Fibroblast of lung (primary cell): ENCODE data around the gene PCBP4. TPM values are rescaled to one million over a fixed set of nuclear protein-coding genes. Genes with fewer than 3 reads are reported as not detected.

Source experiments
- DNase-seq, 2 donors: peaks; one replicate each; pipeline versions ENCODE4 v3.0.0 to v3.0.0-alpha.2; 2010; ENCODE audit warnings: low read depth in 2 of 2
- H2AFZ ChIP-seq: 2 replicates; pipeline ENCODE4 v1.5.1; 2012; ENCODE audit warnings: low read length, control low read depth, inconsistent platforms
- H3K27ac ChIP-seq: 2 replicates; pipeline ENCODE4 v1.5.1; 2011; ENCODE audit warnings: low read length, control low read depth; ENCODE audit not compliant: insufficient read depth
- H3K27me3 ChIP-seq: 2 replicates; pipeline ENCODE4 v1.5.1; 2011; ENCODE audit warnings: mild to moderate bottlenecking, low read length; ENCODE audit not compliant: control insufficient read depth, insufficient read depth
- H3K36me3 ChIP-seq: 2 replicates; pipeline ENCODE4 v1.5.1; 2011; ENCODE audit warnings: low read length; ENCODE audit not compliant: control insufficient read depth, insufficient read depth
- H3K4me1 ChIP-seq: 2 replicates; pipeline ENCODE4 v1.5.1; 2011; ENCODE audit warnings: low read length; ENCODE audit not compliant: control insufficient read depth, insufficient read depth; ENCODE audit errors: extremely low read depth
- H3K4me2 ChIP-seq: 2 replicates; pipeline ENCODE4 v1.5.1; 2011; ENCODE audit warnings: low read length, control low read depth; ENCODE audit not compliant: insufficient read depth; ENCODE audit errors: extremely low read depth
- H3K4me3 ChIP-seq, 4 experiments: fragments of 200-600 bp in 1 of 4; sonication (generic) in 1 of 4; replicated peaks in 1 of 4; 2 replicates each; pipeline ENCODE4 v1.5.1; 2011 to 2016; ENCODE audit warnings: low read length in 4 of 4, low read depth in 3 of 4, mild to moderate bottlenecking in 3 of 4, control low read depth in 2 of 4, inconsistent platforms in 1 of 4, mixed read lengths in 1 of 4; ENCODE audit not compliant: insufficient read depth in 1 of 4; ENCODE audit errors: control extremely low read depth in 1 of 4
- H3K79me2 ChIP-seq: 2 replicates; pipeline ENCODE4 v1.5.1; 2012; ENCODE audit warnings: mild to moderate bottlenecking, low read length, inconsistent platforms; ENCODE audit not compliant: control insufficient read depth, insufficient read depth
- H3K9ac ChIP-seq: 2 replicates; pipeline ENCODE4 v1.5.1; 2011; ENCODE audit warnings: mild to moderate bottlenecking, low read length, control low read depth; ENCODE audit not compliant: insufficient read depth
- H3K9me3 ChIP-seq: 2 replicates; pipeline ENCODE4 v1.5.1; 2012; ENCODE audit warnings: low read depth, low read length; ENCODE audit not compliant: control insufficient read depth, insufficient read depth
- H4K20me1 ChIP-seq: 2 replicates; pipeline ENCODE4 v1.5.1; 2011; ENCODE audit warnings: low read length; ENCODE audit not compliant: control insufficient read depth, insufficient read depth; ENCODE audit errors: extremely low read depth
- CTCF ChIP-seq, 2 donors: IDR thresholded peaks in 1 of 2; conservative IDR thresholded peaks in 1 of 2; 1 replicate in 1 of 2; 2 replicates in 1 of 2; pipeline ENCODE4 v1.5.1; 2011 to 2012; ENCODE audit warnings: low read length in 2 of 2, control low read depth in 1 of 2, inconsistent platforms in 1 of 2, low read depth in 1 of 2, mild to moderate bottlenecking in 1 of 2
- EZH2 ChIP-seq: IDR thresholded peaks from 2 replicates; pipeline ENCODE4 v1.5.1; 2012; ENCODE audit warnings: low read length, control low read depth, mild to moderate bottlenecking; ENCODE audit errors: missing control alignments
- polyA minus RNA-seq: library from RNA; depleted of rRNA, polyadenylated mRNA; stranded (reverse); fragments of >200 nt; gene quantifications from 2 replicates; pipeline ENCODE4 v1.2.3, GENCODE V29; 2011; ENCODE audit warnings: low replicate concordance
- polyA plus RNA-seq, 2 donors: library from polyadenylated mRNA; depleted of rRNA in 1 of 2; stranded (reverse) in 1 of 2; unstranded in 1 of 2; fragments of >200 nt; gene quantifications; 2 replicates each; pipeline ENCODE4 v1.2.1, GENCODE V29; 2011 to 2012; ENCODE audit warnings: missing spikeins in 1 of 2
- total RNA-seq: library from RNA; depleted of rRNA; stranded (reverse); fragments of >200 nt; gene quantifications from 2 replicates; pipeline ENCODE4 v1.2.1, GENCODE V29; 2014

The PCBP4 gene
- 23.4 and 46.2 TPM in 2 replicates for total RNA-seq
- 40.2 and 47.1 TPM in 2 replicates for polyA plus RNA-seq
- polyA plus RNA-seq (2012) = 51.0 and 70.8 TPM in 2 replicates
- 100 and 145 TPM in 2 replicates for polyA minus RNA-seq

GRCh38 chr3:51967384-51968169 is at the start of gene PCBP4:
PCBP4 (minus strand) TSS chr3:51967454; CDS start chr3:51961240, 6,214 bp downstream.
- TF ChIP-seq EZH2 (no peak), CTCF (conservative IDR thresholded peaks at IDR 0.05 in 1 of 2, IDR thresholded peaks at IDR 0.05 in 1 of 2; ENCODE audit: low read depth in 1 of 2, low read length in 2 of 2) (no peak)
- Histone ChIP-seq H3K4me2 (peak within 1 kb of the TSS; percentile 83), H3K9me3 (no peaks in the 10 kb centered on the region), H3K27me3 (no peaks in the 10 kb centered on the region), H3K9ac (peak within 1 kb of the TSS; percentile 67), H3K4me3 (peak within 1 kb of the TSS; percentile 59 to 82 (median 70)), H3K27ac (peak within 1 kb of the TSS; percentile 66), H3K79me2 (peaks cover 14% of the 10 kb centered on the region), H4K20me1 (no peaks in the 10 kb centered on the region), H3K4me1 (peaks cover 8% of the 10 kb centered on the region), H3K36me3 (peaks cover 3% of the 10 kb centered on the region), H2AFZ (no peak within 1 kb of the TSS)
- peak; percentile 30 to 40 for DNase-seq

GRCh38 chr3:52015438-52016228 is 48.4 kb upstream of the PCBP4 start:
- Histone ChIP-seq H4K20me1 (no peaks in the 10 kb centered on the region), H3K9me3 (no peaks in the 10 kb centered on the region), H3K9ac (no peak overlapping the region), H3K79me2 (no peaks in the 10 kb centered on the region), H3K27me3 (no peaks in the 10 kb centered on the region), H3K4me3 (no peak overlapping the region), H3K4me2 (no peak overlapping the region), H2AFZ (no peak overlapping the region), H3K27ac (no peak overlapping the region), H3K36me3 (no peaks in the 10 kb centered on the region), H3K4me1 (peaks cover 5% of the 10 kb centered on the region)
- DNase-seq = no peak
- TF ChIP-seq EZH2 (no peak), CTCF (conservative IDR thresholded peaks at IDR 0.05 in 1 of 2, IDR thresholded peaks at IDR 0.05 in 1 of 2; ENCODE audit: low read depth in 1 of 2, low read length in 2 of 2) (no peak)

- Histone ChIP-seq H3K4me2 (no peak overlapping the region), H3K9ac (no peak overlapping the region), H2AFZ (no peak overlapping the region), H3K27me3 (no peaks in the 10 kb centered on the region), H3K4me3 (no peak overlapping the region), H3K36me3 (no peaks in the 10 kb centered on the region), H4K20me1 (no peaks in the 10 kb centered on the region), H3K27ac (no peak overlapping the region), H3K4me1 (peaks cover 5% of the 10 kb centered on the region), H3K79me2 (no peaks in the 10 kb centered on the region), H3K9me3 (no peaks in the 10 kb centered on the region)
- peak in 1 of 2 donors; percentile 23 for DNase-seq
- TF ChIP-seq EZH2 = no peak
- peak; percentile 31 to 53 for TF ChIP-seq CTCF (conservative IDR thresholded peaks at IDR 0.05 in 1 of 2, IDR thresholded peaks at IDR 0.05 in 1 of 2; ENCODE audit: low read depth in 1 of 2, low read length in 2 of 2)
These were observed 47.4 kb upstream of the PCBP4 start for GRCh38 chr3:52014613-52015012.
